ENCODE measurements around the gene RNASET2.

RNASET2 gene

GRCh38 chr6:166946125-166946524, 10.2 kb downstream of the RNASET2 start:
- no peak for DNase-seq (ENCODE audit: low read depth)

GRCh38 chr6:166944666-166945256, 11.6 kb downstream of the RNASET2 start:
- DNase-seq (ENCODE audit: low read depth), result no peak

GRCh38 chr6:166942393-166943168, 13.8 kb downstream of the RNASET2 start:
- DNase-seq (ENCODE audit: low read depth), result no peak

GRCh38 chr6:166940643-166941068, 15.7 kb downstream of the RNASET2 start:
- peak; percentile 82 for DNase-seq (ENCODE audit: low read depth)

DNA sequence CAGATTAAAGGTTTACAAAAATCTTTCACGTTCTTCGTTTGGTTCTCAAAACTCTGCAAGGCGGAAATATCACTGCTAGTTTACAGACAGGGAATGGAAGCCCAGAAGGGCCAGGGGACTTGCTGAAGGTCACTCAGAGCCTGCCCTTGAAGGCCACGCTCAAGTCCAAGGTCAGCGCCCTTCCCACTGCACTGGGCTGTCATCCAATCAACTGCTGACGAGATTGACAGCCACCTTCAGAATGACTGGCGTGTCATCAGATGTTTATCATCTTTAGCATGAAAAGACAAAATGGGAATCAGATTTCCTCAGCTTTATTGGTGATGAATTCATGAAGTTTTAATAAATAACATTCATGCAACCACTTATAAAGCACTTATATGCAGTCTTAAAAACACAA, 16.5 kb downstream of the RNASET2 start:
- DNase-seq (ENCODE audit: low read depth), result no peak

DNA sequence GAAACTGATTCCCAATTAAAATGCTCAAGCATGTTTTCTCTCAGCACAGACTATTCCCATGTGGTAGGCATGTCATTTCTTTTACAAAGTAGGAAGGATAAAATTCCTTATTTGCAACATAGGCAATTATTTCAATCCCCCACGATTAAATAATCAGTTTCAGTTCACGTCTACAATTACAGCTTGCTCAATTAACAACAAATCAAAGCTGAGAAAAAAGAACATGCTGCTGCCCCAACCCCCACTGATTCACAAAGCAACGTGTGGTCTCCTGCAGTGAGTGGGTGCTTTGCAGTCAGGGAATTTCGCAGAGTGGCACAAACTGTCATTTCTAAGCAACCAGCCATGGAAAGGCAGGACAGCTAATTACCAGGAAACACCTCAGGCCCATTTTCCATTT, 17.0 kb downstream of the RNASET2 start:
- DNase-seq (ENCODE audit: low read depth), result no peak

GRCh38 chr6:166938704-166939103, 17.6 kb downstream of the RNASET2 start:
- DNase-seq (ENCODE audit: low read depth), result no peak

GRCh38 chr6:166938150-166938549, 18.2 kb downstream of the RNASET2 start:
- no peak for DNase-seq (ENCODE audit: low read depth)

- DNase-seq (ENCODE audit: low read depth), result no peak
These were observed 18.6 kb downstream of the RNASET2 start for GRCh38 chr6:166937746-166938145.

- no peak for DNase-seq (ENCODE audit: low read depth)
These were observed 20.1 kb downstream of the RNASET2 start for GRCh38 chr6:166936079-166936787.

- no peak for DNase-seq (ENCODE audit: low read depth)
These were observed 21.0 kb downstream of the RNASET2 start for GRCh38 chr6:166935353-166935752.

- no peak for DNase-seq (ENCODE audit: low read depth)
These were observed 22.2 kb downstream of the RNASET2 start for GRCh38 chr6:166934174-166934573.

GRCh38 chr6:166933396-166933795, 23.0 kb downstream of the RNASET2 start:
- no peak for DNase-seq (ENCODE audit: low read depth)

- DNase-seq (ENCODE audit: low read depth), result no peak
These were observed 23.7 kb downstream of the RNASET2 start for GRCh38 chr6:166932616-166933015.

- no peak for DNase-seq (ENCODE audit: low read depth)
These were observed 24.2 kb downstream of the RNASET2 start for GRCh38 chr6:166932116-166932515.

DNA sequence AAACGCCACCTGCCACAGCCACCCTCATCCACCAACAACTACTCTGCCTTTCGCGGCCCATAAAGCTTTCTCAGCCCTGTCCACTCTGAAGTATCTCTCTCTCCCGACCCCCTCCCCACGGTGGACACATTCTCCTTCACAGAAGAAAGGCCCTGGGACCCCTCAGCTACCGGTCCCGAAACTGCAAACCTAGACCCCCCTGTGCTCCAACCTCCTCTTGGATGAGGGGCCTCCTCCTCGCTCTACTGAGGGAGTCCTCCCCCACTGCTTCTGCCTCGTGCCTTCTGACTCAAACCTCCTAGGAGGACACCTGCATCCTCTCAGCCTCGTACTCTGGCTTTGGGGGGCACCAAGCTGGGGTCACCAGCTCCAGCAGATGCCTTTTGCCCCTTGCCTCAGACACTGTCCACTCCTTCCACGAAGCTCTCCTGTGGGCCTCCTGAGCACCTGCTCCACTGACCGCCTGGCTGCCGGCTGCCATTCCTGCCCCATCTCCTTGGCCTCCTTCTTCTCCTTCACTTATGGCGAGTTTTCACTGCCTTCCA, 24.9 kb downstream of the RNASET2 start:
- no peak for DNase-seq (ENCODE audit: low read depth)

- DNase-seq (ENCODE audit: low read depth), result no peak
These were observed 25.9 kb downstream of the RNASET2 start for GRCh38 chr6:166930354-166930891.

GRCh38 chr6:166929542-166930189, 26.7 kb downstream of the RNASET2 start:
- no peak for DNase-seq (ENCODE audit: low read depth)

GRCh38 chr6:166928644-166929541, 27.5 kb downstream of the RNASET2 start:
- no peak for DNase-seq (ENCODE audit: low read depth)

DNA sequence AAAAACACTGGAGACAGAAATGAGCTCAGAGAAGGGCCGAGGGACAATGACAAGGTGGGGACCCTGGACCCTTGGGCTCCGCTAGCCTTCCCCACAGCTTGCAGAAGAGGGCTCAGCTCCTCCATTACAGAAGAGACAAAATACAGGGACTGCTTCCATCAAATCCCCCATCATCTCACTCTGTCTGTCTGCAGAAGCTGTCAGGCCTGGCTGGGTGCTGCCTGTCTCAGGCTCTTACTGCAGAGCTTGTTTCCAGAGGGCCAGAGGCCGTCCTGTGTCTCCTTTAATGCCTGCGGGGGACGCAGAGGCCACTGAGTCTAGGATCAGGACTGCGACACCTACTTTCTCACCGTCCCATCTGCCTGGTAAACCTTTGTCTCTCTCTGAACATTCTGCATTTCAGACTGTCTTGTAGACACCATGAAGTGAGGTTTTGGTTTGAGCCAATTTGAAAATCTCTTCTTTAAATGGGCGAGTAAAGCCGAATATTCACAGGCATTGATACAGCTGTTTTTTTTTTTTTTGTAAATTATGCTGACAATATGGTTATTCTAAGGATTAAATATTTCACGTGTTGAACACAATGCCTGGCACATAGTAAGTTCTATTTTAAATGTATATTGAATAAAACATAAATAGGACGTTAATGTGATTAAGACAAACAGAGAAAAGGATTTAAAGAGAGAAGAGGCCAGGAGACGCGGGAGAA, 28.3 kb downstream of the RNASET2 start:
- no peak for DNase-seq (ENCODE audit: low read depth)

Data from ELR (cell line).